Posterior vena cava (tissue), 2 donors: ENCODE measurements around the gene NDUFAF4. TPM values are rescaled to one million over a fixed set of nuclear protein-coding genes. Genes with fewer than 3 reads are reported as not detected.

Experiments
- DNase-seq: peaks from one replicate; pipeline ENCODE4 v3.0.0-alpha.2; 2020; ENCODE audit warnings: low spot score
- intact Hi-C, 2 donors: fragments of 100-400 bp; cut with DNase I; formaldehyde crosslinking; loops; one replicate each; pipeline versions ENCODE4 v1.14.1 to v1.14.2; 2022 to 2023
- long read RNA-seq, 2 donors: library from polyadenylated mRNA; unstranded; transcript quantifications; one replicate each; pipeline ENCODE4 v2.0.0, GENCODE V29; 2020 to 2021
- total RNA-seq, 2 donors: library from RNA; stranded (reverse); fragmentation: NEBNext Ultra II Directional; extraction: Animal tissue kit (Norgen Biotek cat#: 25700); gene quantifications; one replicate each; pipeline ENCODE4 v1.2.1, GENCODE V29; 2021
- donor health status: DM: yes; HTN: yes; CAD: no.
- donor health status: DM: yes; HTN: yes; CAD: no.

NDUFAF4 gene
- 10 to 100 TPM; 32.2 to 34.9 TPM for total RNA-seq
- long read RNA-seq, donor 1, partial matches to known transcripts: 0 of 4 reads
- long read RNA-seq, donor 1, other reads (novel, unspliced or antisense): 0 of 4 reads
- long read RNA-seq, donor 2, transcript NDUFAF4-201 (3 exons, 2,399 nt): major isoform, 23 of 28 reads
- long read RNA-seq, donor 2, partial matches to known transcripts: 0 of 28 reads
- long read RNA-seq, donor 2, other reads (novel, unspliced or antisense): 4 of 28 reads

- peak; percentile 99 for DNase-seq
- intact Hi-C loops: loop anchor here in 1 of 2 donors (10.0 kb wide), 1 partner anchor 373 kb away; the partner anchor contains the start of gene UFL1
Observed at GRCh38 chr6:96897396-96898240, at the start of gene NDUFAF4. TSS of gene NDUFAF4 (minus strand) at chr6:96897891. CDS start at chr6:96897801, 90 bp downstream.

GRCh38 chr6:96947055-96947454 is 49.4 kb upstream of the NDUFAF4 start:
- intact Hi-C loops: no loop called here
- no peak for DNase-seq

- DNase-seq: no peak
- intact Hi-C loops: no loop called here
Observed at GRCh38 chr6:96943555-96944215, 46.0 kb upstream of the NDUFAF4 start.

- intact Hi-C loops: no loop called here
- no peak for DNase-seq
Observed at GRCh38 chr6:96942676-96943075, 45.0 kb upstream of the NDUFAF4 start.

- DNase-seq: no peak
Observed at GRCh38 chr6:96940322-96940721, 42.6 kb upstream of the NDUFAF4 start.

GRCh38 chr6:96939007-96939805 is 41.5 kb upstream of the NDUFAF4 start:
- intact Hi-C loops: no loop called here
- DNase-seq: no peak

More at GRCh38 chr6:96940322-96940721, 42.6 kb upstream of the NDUFAF4 start:
- intact Hi-C loops: no loop called here

- DNase-seq: no peak
- intact Hi-C loops: no loop called here
Observed at GRCh38 chr6:96934087-96934486, 36.4 kb upstream of the NDUFAF4 start.

GRCh38 chr6:96931198-96931597 is 33.5 kb upstream of the NDUFAF4 start:
- DNase-seq: no peak
- intact Hi-C loops: no loop called here

- intact Hi-C loops: no loop called here
- no peak for DNase-seq
Observed at GRCh38 chr6:96929741-96930140, 32.0 kb upstream of the NDUFAF4 start.

- DNase-seq: no peak
- intact Hi-C loops: no loop called here
Observed at GRCh38 chr6:96927660-96928059, 30.0 kb upstream of the NDUFAF4 start.

- intact Hi-C loops: no loop called here
Observed at GRCh38 chr6:96926425-96926824, 28.7 kb upstream of the NDUFAF4 start.

GRCh38 chr6:96925290-96925687 is 27.6 kb upstream of the NDUFAF4 start:
- intact Hi-C loops: no loop called here

More at GRCh38 chr6:96926425-96926824, 28.7 kb upstream of the NDUFAF4 start:
- DNase-seq: no peak

GRCh38 chr6:96923871-96924493 is 26.3 kb upstream of the NDUFAF4 start:
- intact Hi-C loops: no loop called here
- DNase-seq: no peak

More at GRCh38 chr6:96925290-96925687, 27.6 kb upstream of the NDUFAF4 start:
- no peak for DNase-seq

GRCh38 chr6:96923400-96923799 is 25.7 kb upstream of the NDUFAF4 start:
- intact Hi-C loops: no loop called here
- no peak for DNase-seq

GRCh38 chr6:96917098-96917497 is 19.4 kb upstream of the NDUFAF4 start:
- no peak for DNase-seq
- intact Hi-C loops: no loop called here

GRCh38 chr6:96913621-96914020 is 15.9 kb upstream of the NDUFAF4 start:
- no peak for DNase-seq
- intact Hi-C loops: no loop called here

GRCh38 chr6:96911751-96912150 is 14.1 kb upstream of the NDUFAF4 start:
- DNase-seq: no peak
- intact Hi-C loops: no loop called here

- no peak for DNase-seq
- intact Hi-C loops: no loop called here
Observed at GRCh38 chr6:96911171-96911570, 13.5 kb upstream of the NDUFAF4 start.

- intact Hi-C loops: loop anchor here in 1 of 2 donors (10.0 kb wide), 1 partner anchor 145 kb away; no protein-coding TSS in a partner anchor
- no peak for DNase-seq
Observed at GRCh38 chr6:96909811-96910210, 12.1 kb upstream of the NDUFAF4 start.
